ENCODE measurements around the gene DEFB126.
"Not testable (repeated sequence)": the region's sequence is repeated elsewhere in the genome, so short reads cannot be mapped to it uniquely, and the experiment has no call there.

DEFB126 gene

GRCh38 chr20:97691-98090 lies 44.7 kb upstream of the DEFB126 start:
- TF ChIP-seq ZNF146 (tag by site-specific recombination; IDR thresholded peaks at IDR 0.05): peak; percentile 71

GRCh38 chr20:101975-102374 lies 40.4 kb upstream of the DEFB126 start:
- Histone ChIP-seq H3K4me3 (ENCODE audit: low read depth, low read length) (no peak overlapping the region), H3K36me3 (ENCODE audit: control insufficient read depth in 2 of 2, insufficient read depth in 1 of 2, low read length in 2 of 2) (no peaks in the 10 kb centered on the region), H3K4me1 (ENCODE audit: control insufficient read depth, insufficient read depth, low read length) (no peaks in the 10 kb centered on the region), H3K27ac (ENCODE audit: extremely low read depth, low read depth, low read length) (no peak overlapping the region), H3K9me3 (ENCODE audit: control insufficient read depth, insufficient read depth, low read depth, low read length) (no peaks in the 10 kb centered on the region)
- TF ChIP-seq SP7 (tag by site-specific recombination; IDR thresholded peaks at IDR 0.05) (no peak), ZBTB7A (tag by site-specific recombination; IDR thresholded peaks at IDR 0.05; ENCODE audit: low read depth) (no peak), ZNF560 (tag by site-specific recombination; IDR thresholded peaks at IDR 0.05; ENCODE audit: borderline replicate concordance) (no peak), KLF8 (tag by site-specific recombination; IDR thresholded peaks at IDR 0.05) (no peak), GLIS1 (tag by site-specific recombination; IDR thresholded peaks at IDR 0.05) (no peak), ZNF114 (tag by site-specific recombination; IDR thresholded peaks at IDR 0.05) (no peak), ZFP3 (tag by site-specific recombination; IDR thresholded peaks at IDR 0.05; ENCODE audit: low read depth) (no peak), ZNF169 (tag by site-specific recombination; IDR thresholded peaks at IDR 0.05) (no peak), ZNF138 (tag by site-specific recombination; IDR thresholded peaks at IDR 0.05; ENCODE audit: borderline replicate concordance) (no peak), ZNF433 (tag by site-specific recombination; IDR thresholded peaks at IDR 0.05; ENCODE audit: low read depth) (no peak), WT1 (tag by site-specific recombination; IDR thresholded peaks at IDR 0.05) (no peak), ZBTB10 (tag by site-specific recombination; IDR thresholded peaks at IDR 0.05) (no peak), ZBTB1 (tag by site-specific recombination; IDR thresholded peaks at IDR 0.05) (no peak), ZNF707 (tag by site-specific recombination; IDR thresholded peaks at IDR 0.05) (no peak)
- TF ChIP-seq, protein P1, sequence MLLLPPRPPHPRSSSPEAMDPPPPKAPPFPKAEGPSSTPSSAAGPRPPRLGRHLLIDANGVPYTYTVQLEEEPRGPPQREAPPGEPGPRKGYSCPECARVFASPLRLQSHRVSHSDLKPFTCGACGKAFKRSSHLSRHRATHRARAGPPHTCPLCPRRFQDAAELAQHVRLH (tag by site-specific recombination; IDR thresholded peaks at IDR 0.05): no peak
- TF ChIP-seq, protein P2, sequence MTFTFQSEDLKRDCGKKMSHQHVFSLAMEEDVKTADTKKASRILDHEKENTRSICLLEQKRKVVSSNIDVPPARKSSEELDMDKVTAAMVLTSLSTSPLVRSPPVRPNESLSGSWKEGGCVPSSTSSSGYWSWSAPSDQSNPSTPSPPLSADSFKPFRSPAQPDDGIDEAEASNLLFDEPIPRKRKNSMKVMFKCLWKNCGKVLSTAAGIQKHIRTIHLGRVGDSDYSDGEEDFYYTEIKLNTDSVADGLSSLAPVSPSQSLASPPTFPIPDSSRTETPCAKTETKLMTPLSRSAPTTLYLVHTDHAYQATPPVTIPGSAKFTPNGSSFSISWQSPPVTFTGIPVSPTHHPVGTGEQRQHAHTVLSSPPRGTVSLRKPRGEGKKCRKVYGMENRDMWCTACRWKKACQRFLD (tag by site-specific recombination; IDR thresholded peaks at IDR 0.05): no peak
- CTCF ChIA-PET: no interaction called here
- POLR2A ChIA-PET: no interaction called here

More at GRCh38 chr20:97691-98090, 44.7 kb upstream of the DEFB126 start:
- not testable (repeated sequence) for H3K4me3 ChIP-seq (ENCODE audit: low read depth, low read length); H3K27ac ChIP-seq (ENCODE audit: extremely low read depth, low read depth, low read length); H3K9me3 ChIP-seq (ENCODE audit: control insufficient read depth, insufficient read depth, low read depth, low read length); H3K36me3 ChIP-seq (ENCODE audit: control insufficient read depth in 2 of 2, insufficient read depth in 1 of 2, low read length in 2 of 2); H3K4me1 ChIP-seq (ENCODE audit: control insufficient read depth, insufficient read depth, low read length)
- ChIA-PET POLR2A (interaction anchor here (0.6 to 0.7 kb wide), 2 partner anchors 14 to 67 kb away, joined by 3 read pairs; no protein-coding TSS in a partner anchor), CTCF (interaction anchor here (0.8 kb wide), 1 partner anchor 169 kb away, joined by 3 read pairs; no protein-coding TSS in a partner anchor)

GRCh38 chr20:103456-103855 lies 38.9 kb upstream of the DEFB126 start:
- Histone ChIP-seq H3K4me1 (ENCODE audit: control insufficient read depth, insufficient read depth, low read length) (no peaks in the 10 kb centered on the region), H3K4me3 (ENCODE audit: low read depth, low read length) (no peak overlapping the region), H3K27ac (ENCODE audit: extremely low read depth, low read depth, low read length) (no peak overlapping the region), H3K36me3 (ENCODE audit: control insufficient read depth in 2 of 2, insufficient read depth in 1 of 2, low read length in 2 of 2) (no peaks in the 10 kb centered on the region), H3K9me3 (ENCODE audit: control insufficient read depth, insufficient read depth, low read depth, low read length) (no peaks in the 10 kb centered on the region)
- no peak for TF ChIP-seq ZNF530 (tag by site-specific recombination; IDR thresholded peaks at IDR 0.05; ENCODE audit: low read depth)
- no peak for TF ChIP-seq ZFP69B (tag by site-specific recombination; IDR thresholded peaks at IDR 0.05)
- TF ChIP-seq ZNF629 (tag by site-specific recombination; IDR thresholded peaks at IDR 0.05): no peak
- no peak for TF ChIP-seq ZNF600 (tag by site-specific recombination; IDR thresholded peaks at IDR 0.05)
- TF ChIP-seq ZNF366 (tag by site-specific recombination; conservative IDR thresholded peaks at IDR 0.05): no peak
- no peak for TF ChIP-seq ZNF785 (tag by site-specific recombination; IDR thresholded peaks at IDR 0.05)
- no peak for TF ChIP-seq ZNF174 (tag by site-specific recombination; IDR thresholded peaks at IDR 0.05)
- no peak for TF ChIP-seq ZNF121 (tag by site-specific recombination; IDR thresholded peaks at IDR 0.05)
- TF ChIP-seq ZNF426 (tag by site-specific recombination; IDR thresholded peaks at IDR 0.05): no peak
- CTCF ChIA-PET: interaction anchor here (1.2 kb wide), 1 partner anchor 228 kb away, joined by 5 read pairs; no protein-coding TSS in a partner anchor
- POLR2A ChIA-PET: no interaction called here

All from HEK293 (cell line).